ENCODE data around the gene MAP6. TPM values are rescaled to one million over a fixed set of nuclear protein-coding genes. Genes with fewer than 3 reads are reported as not detected.
A peak's percentile ranks its signal among the peaks of the same experiment; 100 is the strongest.

Gene MAP6
- total and polyA plus RNA-seq, 12 donors, result 1.2 to 9.1 (median 5.8) TPM

GRCh38 chr11:75650167-75650723 is 18.6 kb downstream of the MAP6 start:
- no peaks in the 10 kb centered on the region for H3K9me3 ChIP-seq
- ATAC-seq (peak in 3 of 8 donors; percentile 26 to 61 (median 46)), DNase-seq (no peak)
- no peak overlapping the region for H3K27ac ChIP-seq
- H3K4me3 ChIP-seq, result no peak overlapping the region
- intact Hi-C loops (cut with DNase I), result no loop called here
- peaks cover 0 to 14% (median 0%) of the 10 kb centered on the region in 9 donors for H3K4me1 ChIP-seq
- no peaks in the 10 kb centered on the region for H3K27me3 ChIP-seq
- no peaks in the 10 kb centered on the region for H3K36me3 ChIP-seq
- no peak for TF ChIP-seq CTCF (IDR thresholded peaks at IDR 0.05)
- 78 to 84% methylated on average over 3 of the region's 3 CpGs for WGBS, 2 donors

GRCh38 chr11:75644946-75645345 is 23.9 kb downstream of the MAP6 start:
- WGBS, 2 donors, result 86 to 87% methylated on average over 6 of the region's 6 CpGs
- no peaks in the 10 kb centered on the region for H3K9me3 ChIP-seq
- DNase-seq (no peak), ATAC-seq (no peak)
- H3K4me3 ChIP-seq, result no peak overlapping the region
- intact Hi-C loops (cut with DNase I), result no loop called here
- H3K27me3 ChIP-seq, result no peaks in the 10 kb centered on the region
- H3K27ac ChIP-seq, result no peak overlapping the region
- no peak for TF ChIP-seq CTCF (IDR thresholded peaks at IDR 0.05)
- H3K36me3 ChIP-seq, result no peaks in the 10 kb centered on the region
- H3K4me1 ChIP-seq, result peaks cover 0 to 5% (median under 1%) of the 10 kb centered on the region in 9 donors

- TF ChIP-seq CTCF (IDR thresholded peaks at IDR 0.05), result no peak
- Histone ChIP-seq H3K27me3 (no peaks in the 10 kb centered on the region), H3K9me3 (no peaks in the 10 kb centered on the region), H3K36me3 (no peaks in the 10 kb centered on the region), H3K27ac (no peak overlapping the region), H3K4me3 (no peak overlapping the region), H3K4me1 (peaks cover 0 to 10% (median 6%) of the 10 kb centered on the region in 9 donors)
- DNase-seq (no peak), ATAC-seq (no peak)
- intact Hi-C loops (cut with DNase I), result no loop called here
These were observed 24.5 kb downstream of the MAP6 start for GRCh38 chr11:75644370-75644769.

- no peak for DNase-seq
- H3K4me3 ChIP-seq, result no peak overlapping the region
- no peaks in the 10 kb centered on the region for H3K9me3 ChIP-seq
- H3K4me1 ChIP-seq, result peaks cover 0 to 15% (median 7%) of the 10 kb centered on the region in 9 donors
- intact Hi-C loops (cut with DNase I), result no loop called here
- no peak for TF ChIP-seq CTCF (IDR thresholded peaks at IDR 0.05)
- WGBS, 2 donors, result 76 to 81% methylated on average over 2 of the region's 2 CpGs
- H3K27me3 ChIP-seq, result no peaks in the 10 kb centered on the region
- H3K36me3 ChIP-seq, result no peaks in the 10 kb centered on the region
- no peak overlapping the region for H3K27ac ChIP-seq
- ATAC-seq, result no peak
These were observed 26.3 kb downstream of the MAP6 start for GRCh38 chr11:75642402-75643113.
